Stomach (tissue), 4 donors: Measurements from ENCODE around the gene BAZ2B.

Experiments used
- EP300 ChIP-seq: sonication (generic); formaldehyde crosslinking; IDR thresholded peaks from one replicate; pipeline ENCODE4 v1.6.1; 2017; ENCODE audit warnings: antibody characterized with exemption
- POLR2AphosphoS5 ChIP-seq, 3 donors: sonication (generic); formaldehyde crosslinking; IDR thresholded peaks; one replicate each; pipeline ENCODE4 v1.6.1; 2016; ENCODE audit warnings: antibody characterized with exemption in 3 of 3
- TF ChIP-seq, protein P1 (sequence below), 7 experiments: fragments of 450-650 bp in 4 of 7; fragments of 200-600 bp in 3 of 7; sonication (generic) in 3 of 7; IDR thresholded peaks; one replicate each; pipeline ENCODE4 v1.5.1; 2016 to 2019; ENCODE audit warnings: antibody characterized with exemption in 7 of 7, control low read depth in 2 of 7, mild to moderate bottlenecking in 1 of 7

DNA sequence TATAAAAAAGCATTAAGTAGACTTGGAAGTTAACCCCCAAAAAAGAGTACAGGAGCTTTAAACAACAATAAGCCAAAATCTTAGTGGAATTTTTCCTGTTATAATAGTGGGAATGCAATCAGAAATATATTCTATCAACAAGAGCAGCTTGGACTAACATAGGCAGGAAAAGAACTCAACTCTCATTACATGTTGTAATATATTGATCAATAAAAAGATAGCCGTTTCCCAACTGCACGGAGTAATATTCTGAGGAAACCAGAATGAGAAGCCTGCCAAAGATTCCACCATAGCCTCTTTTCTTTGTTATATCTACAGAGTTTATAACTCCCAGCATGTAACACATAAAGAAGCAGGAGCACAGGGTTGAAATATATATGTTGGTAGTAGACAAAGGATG is 37.6 kb upstream of the BAZ2B start:
- TF ChIP-seq POLR2AphosphoS5 (IDR thresholded peaks at IDR 0.05) (no peak), EP300 (no peak)
- TF ChIP-seq, protein P1, sequence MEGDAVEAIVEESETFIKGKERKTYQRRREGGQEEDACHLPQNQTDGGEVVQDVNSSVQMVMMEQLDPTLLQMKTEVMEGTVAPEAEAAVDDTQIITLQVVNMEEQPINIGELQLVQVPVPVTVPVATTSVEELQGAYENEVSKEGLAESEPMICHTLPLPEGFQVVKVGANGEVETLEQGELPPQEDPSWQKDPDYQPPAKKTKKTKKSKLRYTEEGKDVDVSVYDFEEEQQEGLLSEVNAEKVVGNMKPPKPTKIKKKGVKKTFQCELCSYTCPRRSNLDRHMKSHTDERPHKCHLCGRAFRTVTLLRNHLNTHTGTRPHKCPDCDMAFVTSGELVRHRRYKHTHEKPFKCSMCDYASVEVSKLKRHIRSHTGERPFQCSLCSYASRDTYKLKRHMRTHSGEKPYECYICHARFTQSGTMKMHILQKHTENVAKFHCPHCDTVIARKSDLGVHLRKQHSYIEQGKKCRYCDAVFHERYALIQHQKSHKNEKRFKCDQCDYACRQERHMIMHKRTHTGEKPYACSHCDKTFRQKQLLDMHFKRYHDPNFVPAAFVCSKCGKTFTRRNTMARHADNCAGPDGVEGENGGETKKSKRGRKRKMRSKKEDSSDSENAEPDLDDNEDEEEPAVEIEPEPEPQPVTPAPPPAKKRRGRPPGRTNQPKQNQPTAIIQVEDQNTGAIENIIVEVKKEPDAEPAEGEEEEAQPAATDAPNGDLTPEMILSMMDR (IDR thresholded peaks at IDR 0.05) = no peak
